ENCODE results near the gene ELMO3. TPM values are rescaled to one million over a fixed set of nuclear protein-coding genes. Genes with fewer than 3 reads are reported as not detected.

Gene ELMO3
- total and polyA plus RNA-seq, 2 of the 13 experiments (the other 11 are each of a cell fraction or from before 2014, with no cell fraction given): 2.6 to 4.0 TPM

- TF ChIP-seq POLR2G (IDR thresholded peaks at IDR 0.05; ENCODE audit: low read depth, low read length) (peak; percentile 37; the same call in 1 of the 2 replicates), TRIM22 (IDR thresholded peaks at IDR 0.05) (no peak), ZFP90 (CRISPR knock-in tag; IDR thresholded peaks at IDR 0.05; ENCODE audit: borderline replicate concordance) (no peak), ZNF572 (CRISPR knock-in tag; IDR thresholded peaks at IDR 0.05) (peak; percentile 82; the same call in 1 of the 2 replicates), ZZZ3 (CRISPR knock-in tag; IDR thresholded peaks at IDR 0.05; ENCODE audit: borderline replicate concordance) (no peak), HCFC1 (IDR thresholded peaks at IDR 0.05; ENCODE audit: low read depth, low read length) (no peak), ESRRA (CRISPR knock-in tag; IDR thresholded peaks at IDR 0.05; ENCODE audit: low read depth) (no peak), TBL1XR1 (IDR thresholded peaks at IDR 0.05; ENCODE audit: borderline replicate concordance, low read length, partially characterized antibody) (no peak), CCAR2 (optimal IDR thresholded peaks at IDR 0.05; ENCODE audit: low read depth, low read length) (peak; percentile 52), TBP (CRISPR knock-in tag; IDR thresholded peaks at IDR 0.05) (no peak)
Measured at GRCh38 chr16:67206129-67206837, 7.4 kb downstream of the ELMO3 start (continued).

DNA sequence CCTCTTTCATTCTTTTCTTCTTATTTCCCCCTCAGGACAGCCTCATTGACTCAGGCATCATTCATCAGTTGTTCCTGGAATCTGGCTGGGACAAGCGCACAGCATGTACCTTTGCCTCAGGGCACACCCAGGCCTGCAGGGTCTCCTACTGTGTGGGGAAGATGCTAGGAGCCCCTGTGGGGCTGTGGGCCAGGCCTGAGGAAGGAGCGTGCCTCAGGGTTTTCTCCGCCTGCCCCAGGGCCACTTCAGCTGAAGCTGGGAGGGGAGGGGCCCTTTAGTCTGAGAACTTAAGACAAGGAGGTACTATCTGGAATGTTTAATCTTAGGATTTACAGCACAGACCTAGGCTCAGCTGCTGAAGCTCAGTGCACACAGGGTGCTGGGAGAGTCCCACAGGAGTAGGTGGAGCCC lies 7.9 kb downstream of the ELMO3 start:
- FAIRE-seq (no peak), DNase-seq (ENCODE audit: low spot score) (no peak), ATAC-seq (no peak)
- no peaks in the 10 kb centered on the region for H3K27me3 ChIP-seq (ENCODE audit: control insufficient read depth in 1 of 2, insufficient read depth in 2 of 2, low read length in 2 of 2)
- WGBS (ENCODE audit: low lambda C conversion rate): 97% methylated on average over 3 of the region's 3 CpGs
- intact Hi-C loops (cut with micrococcal nuclease; ENCODE audit: unreplicated experiment) (no loop called here), in situ Hi-C loops (cut with HindIII; ENCODE audit: extremely low pct_ligation_motif_present, low pct_unique_long_range_greater_than_20kb) (no loop called here)
- no peaks in the 10 kb centered on the region for H3K9me3 ChIP-seq (ENCODE audit: low read length)
- no peak overlapping the region for H3K4me3 ChIP-seq (replicated peaks in 1 of 3; ENCODE audit: insufficient read depth in 1 of 3, low read depth in 2 of 3, low read length in 3 of 3)
- no TSS peak for BruUV-seq (replicated peaks)
- peaks cover 55% of the 10 kb centered on the region for H3K4me1 ChIP-seq (ENCODE audit: insufficient read depth, low read length)
- H4K20me1 ChIP-seq (ENCODE audit: insufficient read depth, low read length): no peaks in the 10 kb centered on the region
- no peak overlapping the region for H2AFZ ChIP-seq (ENCODE audit: low read length)
- no peaks in the 10 kb centered on the region for H3K79me2 ChIP-seq (ENCODE audit: insufficient read depth, low read length)
- H3K9ac ChIP-seq (ENCODE audit: insufficient read depth, low read depth, low read length): peak overlapping the region; percentile 5; the same call in 1 of the 2 replicates
- H3K36me3 ChIP-seq (replicated peaks in 1 of 2; ENCODE audit: control insufficient read depth in 1 of 2, insufficient read depth in 2 of 2, low read length in 2 of 2): peaks cover 14 to 15% of the 10 kb centered on the region in 2 experiments; a peak in 4 of 5 replicates
- H3K4me2 ChIP-seq (ENCODE audit: low read depth, low read length): peak overlapping the region; percentile 4; the same call in 1 of the 2 replicates
- CTCF ChIA-PET (ENCODE audit: low intra/inter-chr PET ratio, low total read pairs): no interaction called here
- no peak overlapping the region for H3K27ac ChIP-seq (ENCODE audit: extremely low read length, insufficient read depth, low read length)
- POLR2A ChIA-PET: interaction anchor here (1.4 to 2.1 kb wide), 6 partner anchors 9 to 40 kb away, joined by 3 to 6 read pairs (median 4); partner anchors contain the start of genes FHOD1, NOL3 and TMEM208
- TF ChIP-seq ZSCAN5A (CRISPR knock-in tag; IDR thresholded peaks at IDR 0.05; ENCODE audit: borderline replicate concordance) (no peak), MTERF4 (CRISPR knock-in tag; IDR thresholded peaks at IDR 0.05) (no peak), ARNTL (CRISPR knock-in tag; IDR thresholded peaks at IDR 0.05) (no peak), ZNF558 (CRISPR knock-in tag; IDR thresholded peaks at IDR 0.05; ENCODE audit: borderline replicate concordance) (0 out of 2 replicates have a peak, but pooled peaks have one; percentile 57), ZNF552 (CRISPR knock-in tag; IDR thresholded peaks at IDR 0.05; ENCODE audit: borderline replicate concordance) (no peak), ZNF235 (CRISPR knock-in tag; IDR thresholded peaks at IDR 0.05; ENCODE audit: borderline replicate concordance) (no peak), ZIK1 (CRISPR knock-in tag; IDR thresholded peaks at IDR 0.05; ENCODE audit: borderline replicate concordance, low read depth) (no peak), CCAR2 (optimal IDR thresholded peaks at IDR 0.05; ENCODE audit: low read depth, low read length) (peak; percentile 21)
- TF ChIP-seq, protein P1, sequence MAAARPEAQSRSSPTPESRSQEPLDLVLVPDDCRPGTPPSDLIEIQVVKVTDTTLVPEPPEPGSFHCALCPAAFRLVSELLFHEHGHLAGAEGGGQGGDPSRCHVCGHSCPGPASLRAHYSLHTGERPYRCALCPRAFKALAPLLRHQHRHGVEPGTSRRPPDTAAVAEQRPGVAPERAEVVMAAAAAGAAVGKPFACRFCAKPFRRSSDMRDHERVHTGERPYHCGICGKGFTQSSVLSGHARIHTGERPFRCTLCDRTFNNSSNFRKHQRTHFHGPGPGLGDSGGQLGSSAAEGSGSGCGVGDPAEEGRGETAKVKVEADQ (CRISPR knock-in tag; IDR thresholded peaks at IDR 0.05; ENCODE audit: borderline replicate concordance): no peak

All from HepG2 (cell line).